Neural progenitor cell (in vitro differentiated cells): ENCODE data around the gene GALNTL6.

Experiments
- CTCF ChIP-seq: fragments of 200-600 bp; sonication (generic); IDR thresholded peaks from 2 replicates; pipeline ENCODE4 v1.5.1; 2017; ENCODE audit warnings: antibody characterized with exemption, mild to moderate bottlenecking
- EZH2 ChIP-seq: fragments of 200-600 bp; sonication (generic); IDR thresholded peaks from 2 replicates; pipeline ENCODE4 v1.6.1; 2017; ENCODE audit warnings: antibody characterized with exemption, mild to moderate bottlenecking, moderate library complexity

- TF ChIP-seq CTCF (no peak), EZH2 (no peak)
Observed at GRCh38 chr4:172125443-172125842, 312.2 kb downstream of the GALNTL6 start.
